ENCODE measurements around the gene SMIM17.

- TF ChIP-seq POLR2A (IDR thresholded peaks at IDR 0.05) (no peak), CTCF (IDR thresholded peaks at IDR 0.05) (no peak)
Measured at GRCh38 chr19:56603829-56604228, 39.1 kb upstream of the SMIM17 start.

All from thyroid gland (tissue), 4 donors.